H1 (cell line): ENCODE measurements around the gene FAM163A. TPM values are rescaled to one million over a fixed set of nuclear protein-coding genes. Genes with fewer than 3 reads are reported as not detected.

Experiments
- CTCF ChIA-PET: fragments of 300-600 bp; sonication (Branson Sonifier 250); formaldehyde crosslinking; loops from one replicate; lab custom pipeline; 2021; ENCODE audit not compliant: partially characterized antibody; lab: Charles Lee
- POLR2A ChIA-PET: fragments of 300-600 bp; sonication (Branson Sonifier 250); formaldehyde crosslinking; loops from one replicate; lab custom pipeline; 2021; ENCODE audit warnings: inconsistent platforms; ENCODE audit not compliant: partially characterized antibody; lab: Charles Lee
- DNase-seq, 2 experiments: peaks; one replicate each; pipeline versions ENCODE4 v3.0.0 to v3.0.0-alpha.2; 2010 to 2022; ENCODE audit warnings: low spot score in 2 of 2, low read depth in 1 of 2, mixed read lengths in 1 of 2
- FAIRE-seq: peaks from 2 replicates; lab custom pipeline; 2011; peaks lifted over from hg19 to GRCh38; lab: Jason Lieb, UNC
- H2AFZ ChIP-seq: 2 replicates; pipeline ENCODE4 v1.8.1; 2012; ENCODE audit warnings: low read length, inconsistent platforms
- H2AK5ac ChIP-seq: 2 replicates; pipeline ENCODE4 v1.6.1; 2013; ENCODE audit warnings: low read depth, low read length
- H2BK120ac ChIP-seq: replicated peaks from 2 replicates; pipeline ENCODE3; 2013; ENCODE audit warnings: low read depth, low read length, inconsistent platforms
- H2BK12ac ChIP-seq: 2 replicates; pipeline ENCODE4 v1.6.1; 2013; ENCODE audit warnings: low read depth, low read length
- H2BK15ac ChIP-seq: 2 replicates; pipeline ENCODE4 v1.6.1; 2013; ENCODE audit warnings: low read length
- H2BK20ac ChIP-seq: 2 replicates; pipeline ENCODE4 v1.6.1; 2013; ENCODE audit warnings: low read length
- H2BK5ac ChIP-seq: 2 replicates; pipeline ENCODE4 v1.6.1; 2013; ENCODE audit warnings: low read depth, low read length
- H3K14ac ChIP-seq: 2 replicates; pipeline ENCODE4 v1.6.1; 2013; ENCODE audit warnings: inconsistent platforms; ENCODE audit not compliant: insufficient read length
- H3K18ac ChIP-seq: 2 replicates; pipeline ENCODE4 v1.6.1; 2013; ENCODE audit warnings: low read length; ENCODE audit errors: extremely low read depth
- H3K23ac ChIP-seq: 2 replicates; pipeline ENCODE4 v1.6.1; 2013; ENCODE audit warnings: inconsistent platforms; ENCODE audit not compliant: insufficient read length
- H3K23me2 ChIP-seq: 2 replicates; pipeline ENCODE4 v1.6.1; 2013; ENCODE audit warnings: low read depth, low read length
- H3K27ac ChIP-seq: 2 replicates; pipeline ENCODE4 v1.6.1; 2011; ENCODE audit warnings: low read depth, low read length, inconsistent platforms
- H3K27me3 ChIP-seq, 4 experiments: replicated peaks in 1 of 4; 1 replicate in 1 of 4; 2 replicates in 3 of 4; pipeline versions ENCODE4 v1.6.1 to v1.8.1; 2011 to 2013; ENCODE audit warnings: low read length in 3 of 4, mild to moderate bottlenecking in 3 of 4, inconsistent platforms in 2 of 4, mixed read lengths in 2 of 4, moderate library complexity in 1 of 4; ENCODE audit not compliant: control insufficient read depth in 3 of 4, insufficient read depth in 3 of 4; ENCODE audit errors: extremely low read depth in 1 of 4
- H3K36me3 ChIP-seq, 4 experiments: 2 replicates each; pipeline versions ENCODE4 v1.6.1 to v1.8.1; 2011 to 2013; ENCODE audit warnings: mild to moderate bottlenecking in 4 of 4, low read length in 3 of 4, moderate library complexity in 2 of 4, control low read depth in 1 of 4, inconsistent platforms in 1 of 4; ENCODE audit not compliant: insufficient read depth in 4 of 4, control insufficient read depth in 2 of 4
- H3K4ac ChIP-seq: replicated peaks from 2 replicates; pipeline ENCODE3; 2013; ENCODE audit warnings: low read length, low read depth, mixed read lengths, inconsistent platforms; ENCODE audit not compliant: insufficient read length
- H3K4me1 ChIP-seq, 4 experiments: replicated peaks in 1 of 4; 1 replicate in 1 of 4; 2 replicates in 3 of 4; pipeline versions ENCODE4 v1.6.1 to v1.8.1; 2011 to 2013; ENCODE audit warnings: low read length in 3 of 4, inconsistent platforms in 2 of 4, mixed read lengths in 1 of 4; ENCODE audit not compliant: insufficient read depth in 4 of 4, control insufficient read depth in 3 of 4
- H3K4me2 ChIP-seq, 2 experiments: 2 replicates each; pipeline versions ENCODE4 v1.6.1 to v1.8.1; 2011 to 2013; ENCODE audit warnings: low read depth in 2 of 2, low read length in 2 of 2, control low read depth in 1 of 2, inconsistent platforms in 1 of 2, mild to moderate bottlenecking in 1 of 2; ENCODE audit not compliant: insufficient read depth in 1 of 2
- H3K4me3 ChIP-seq, 4 experiments: fragments of 200-600, 300-600 bp in 1 of 4; sonication (generic), shearing (Covaris generic), sonication (Bioruptor Twin) in 1 of 4; 2 replicates each; pipeline versions ENCODE4 v1.5.1 to v1.8.1; 2011 to 2016; ENCODE audit warnings: low read length in 4 of 4, low read depth in 3 of 4, control low read depth in 2 of 4, inconsistent platforms in 2 of 4, mild to moderate bottlenecking in 2 of 4, mixed read lengths in 1 of 4, moderate library complexity in 1 of 4; ENCODE audit not compliant: insufficient read depth in 2 of 4; ENCODE audit errors: extremely low read depth in 1 of 4
- H3K56ac ChIP-seq: replicated peaks from 2 replicates; pipeline ENCODE3; 2013; ENCODE audit warnings: low read depth, mild to moderate bottlenecking, mixed read lengths, low read length, inconsistent platforms; ENCODE audit not compliant: insufficient read length
- H3K79me1 ChIP-seq: 2 replicates; pipeline ENCODE4 v1.6.1; 2013; ENCODE audit warnings: low read depth, low read length, control low read depth
- H3K79me2 ChIP-seq, 2 experiments: 2 replicates each; pipeline versions ENCODE4 v1.6.1 to v1.8.1; 2012 to 2013; ENCODE audit warnings: low read length in 2 of 2, mild to moderate bottlenecking in 2 of 2, inconsistent platforms in 1 of 2; ENCODE audit not compliant: insufficient read depth in 2 of 2, control insufficient read depth in 1 of 2
- H3K9ac ChIP-seq, 4 experiments: replicated peaks in 1 of 4; 1 replicate in 1 of 4; 2 replicates in 3 of 4; pipeline versions ENCODE4 v1.6.1 to v1.8.1; 2011 to 2013; ENCODE audit warnings: low read depth in 3 of 4, low read length in 3 of 4, control low read depth in 2 of 4, mild to moderate bottlenecking in 2 of 4, moderate library complexity in 2 of 4, inconsistent platforms in 1 of 4; ENCODE audit errors: extremely low read depth in 1 of 4
- H3K9me3 ChIP-seq, 2 experiments: 2 replicates each; pipeline versions ENCODE4 v1.6.1 to v1.8.1; 2012 to 2013; ENCODE audit warnings: mild to moderate bottlenecking in 2 of 2, moderate library complexity in 2 of 2, control low read depth in 1 of 2, inconsistent platforms in 1 of 2, low read depth in 1 of 2, low read length in 1 of 2, mixed read lengths in 1 of 2; ENCODE audit not compliant: insufficient read depth in 2 of 2
- H4K20me1 ChIP-seq, 2 experiments: replicated peaks in 1 of 2; 2 replicates each; pipeline versions ENCODE3 to v1.8.1; 2011 to 2013; ENCODE audit warnings: inconsistent platforms in 2 of 2, low read length in 2 of 2, mild to moderate bottlenecking in 1 of 2; ENCODE audit not compliant: insufficient read depth in 2 of 2, control insufficient read depth in 1 of 2
- H4K5ac ChIP-seq: 2 replicates; pipeline ENCODE4 v1.6.1; 2013; ENCODE audit warnings: low read length, low read depth, mixed read lengths, inconsistent platforms; ENCODE audit not compliant: insufficient read length
- H4K8ac ChIP-seq: 2 replicates; pipeline ENCODE4 v1.8.0; 2013; ENCODE audit warnings: mild to moderate bottlenecking, moderate library complexity, low read length, inconsistent platforms; ENCODE audit not compliant: insufficient read depth; ENCODE audit errors: extremely low read depth
- H4K91ac ChIP-seq: replicated peaks from 2 replicates; pipeline ENCODE3; 2013; ENCODE audit warnings: low read length, mixed read lengths, inconsistent platforms; ENCODE audit not compliant: insufficient read length
- POU5F1 ChIP-seq: IDR thresholded peaks from 2 replicates; pipeline ENCODE4 v1.6.1; 2011; ENCODE audit warnings: low read depth, mild to moderate bottlenecking, low read length, moderate library complexity
- RAD21 ChIP-seq, 2 experiments: IDR thresholded peaks in 1 of 2; conservative IDR thresholded peaks in 1 of 2; 2 replicates each; pipeline ENCODE4 v1.6.1; 2011; ENCODE audit warnings: low read depth in 2 of 2, low read length in 2 of 2, improper control_type of control experiment in 1 of 2, inconsistent platforms in 1 of 2, mild to moderate bottlenecking in 1 of 2, moderate library complexity in 1 of 2
- WGBS, 2 experiments: shearing (Covaris generic) in 1 of 2; methylation state at CpG; one replicate each; pipeline versions ENCODE4 v1.1.6 to v1.1.7; 2013 to 2015; ENCODE audit warnings: low lambda C conversion rate in 2 of 2, mixed read lengths in 2 of 2, inconsistent platforms in 1 of 2, low coverage in 1 of 2, missing lambda C conversion rate in 1 of 2; ENCODE audit not compliant: insufficient replicate concordance in 2 of 2, insufficient coverage in 1 of 2, insufficient read length in 1 of 2; ENCODE audit errors: extremely low coverage in 1 of 2, missing lambda C conversion rate in 1 of 2; 5-methylcytosine and 5-hydroxymethylcytosine counted together
- polyA plus RNA-seq, 7 experiments: library from polyadenylated mRNA; depleted of rRNA in 3 of 7; stranded (reverse) in 5 of 7; unstranded in 2 of 7; fragments of >200 nt in 5 of 7; fragments of 200-250 nt in 2 of 7; gene quantifications; 1 replicate in 5 of 7; 2 replicates in 1 of 7; 4 replicates in 1 of 7; pipeline versions ENCODE4 v1.2.1 to v1.2.3, GENCODE V29; 2011 to 2013; ENCODE audit warnings: missing spikeins in 2 of 7, mixed read lengths in 2 of 7
- total RNA-seq: library from RNA; stranded (reverse); fragmentation: NEBNext Ultra II Directional; extraction: Animal tissue kit (Norgen Biotek cat#: 25700); gene quantifications from 2 replicates; pipeline ENCODE4 v1.2.1, GENCODE V29; 2021

Gene FAM163A
- total and polyA plus RNA-seq, 2 of the 8 experiments (the other 6 are each of a cell fraction or from before 2014, with no cell fraction given): 0.13 to 0.18 TPM

DNA sequence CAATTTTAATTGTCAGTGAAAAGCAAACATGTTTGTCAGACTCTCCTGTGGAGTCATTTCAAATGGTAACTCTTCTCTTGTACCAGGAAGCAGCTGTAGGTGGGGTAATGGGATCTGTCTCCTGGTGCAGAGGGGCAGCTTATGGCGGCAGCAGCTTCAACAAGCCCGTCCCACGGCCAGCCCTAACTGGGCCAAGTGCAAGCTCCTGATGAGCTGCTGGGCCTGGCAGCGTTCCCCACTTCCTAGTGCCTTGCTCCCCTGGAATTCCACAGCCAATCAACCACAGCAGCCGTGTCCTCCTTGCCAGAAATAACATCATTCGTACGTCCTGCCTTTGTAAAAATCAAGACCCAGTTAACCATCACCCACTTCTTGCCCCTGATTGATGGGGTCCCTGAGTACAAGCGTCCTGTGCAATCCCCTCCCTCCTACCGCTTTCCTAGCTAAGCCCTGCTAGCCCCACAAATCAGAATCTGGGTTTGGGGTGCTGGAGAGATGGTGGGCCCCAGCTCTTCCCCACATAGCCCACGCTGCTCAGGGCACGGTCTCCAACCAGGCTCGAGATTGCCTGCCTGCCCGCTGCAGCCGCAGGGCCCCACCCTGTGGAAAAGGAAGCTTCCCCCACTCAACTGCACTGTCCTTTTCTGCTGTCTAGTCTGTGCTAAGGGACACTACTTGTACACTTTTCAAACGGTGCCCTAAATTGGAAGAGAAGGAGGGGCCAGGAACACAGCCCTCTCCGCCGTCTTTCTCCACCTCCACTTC is 73.3 kb downstream of the FAM163A start:
- H4K91ac ChIP-seq: no peak overlapping the region
- 80% methylated on average over 17 of the region's 17 CpGs; no CpG with 5 or more reads in 1 of the 2 experiments for WGBS, 2 experiments
- TF ChIP-seq RAD21 (IDR thresholded peaks at IDR 0.05 in 1 of 2, conservative IDR thresholded peaks at IDR 0.05 in 1 of 2; ENCODE audit: low read depth in 2 of 2, low read length in 2 of 2): 0 out of 4 replicates have a peak, but pooled peaks of 1 of the 2 experiments have one; percentile 7
- TF ChIP-seq POU5F1: no peak
- no peaks in the 10 kb centered on the region for H3K79me1 ChIP-seq
- H3K4me3 ChIP-seq: no peak overlapping the region
- peaks cover 4 to 12% (median 6%) of the 10 kb centered on the region in 4 experiments; a peak in 6 of 7 replicates for H3K4me1 ChIP-seq
- H4K8ac ChIP-seq: no peak overlapping the region; the same call in 1 of the 2 replicates
- H3K56ac ChIP-seq: no peak overlapping the region
- FAIRE-seq: no peak
- H3K36me3 ChIP-seq: no peaks in the 10 kb centered on the region
- H2BK12ac ChIP-seq: no peak overlapping the region
- no peak overlapping the region for H2AFZ ChIP-seq
- peaks cover 11% of the 10 kb centered on the region for H3K23me2 ChIP-seq
- no peak overlapping the region for H2AK5ac ChIP-seq
- H3K18ac ChIP-seq: no peak overlapping the region
- H2BK120ac ChIP-seq: no peak overlapping the region
- H3K4ac ChIP-seq: no peak overlapping the region
- H2BK15ac ChIP-seq: no peak overlapping the region
- POLR2A ChIA-PET: no interaction called here
- no peaks in the 10 kb centered on the region for H4K20me1 ChIP-seq
- H2BK5ac ChIP-seq: no peak overlapping the region
- no peaks in the 10 kb centered on the region for H3K79me2 ChIP-seq
- no peak overlapping the region for H3K14ac ChIP-seq
- H3K9ac ChIP-seq: no peak overlapping the region
- peaks cover 0 to 17% (median 14%) of the 10 kb centered on the region in 4 experiments; a peak in 6 of 7 replicates for H3K27me3 ChIP-seq
- H2BK20ac ChIP-seq: no peak overlapping the region
- H4K5ac ChIP-seq: no peak overlapping the region
- no peak overlapping the region for H3K23ac ChIP-seq
- no peaks in the 10 kb centered on the region for H3K9me3 ChIP-seq
- no peak overlapping the region for H3K27ac ChIP-seq
- DNase-seq: no peak
- CTCF ChIA-PET: interaction anchor here (0.6 to 18.9 kb wide), 13 partner anchors 5 to 363 kb away, joined by 3 to 595 read pairs (median 19); no protein-coding TSS in a partner anchor
- H3K4me2 ChIP-seq: peak overlapping the region in 1 of 2 experiments; percentile 90; a peak in 1 of 4 replicates
